GM19467 (cell line): ENCODE measurements around the gene CPNE9.

Experiments
- ATAC-seq: cut with Tn5 transposase; IDR thresholded peaks from one replicate; pipeline ENCODE4 v1.9.1; 2021; ENCODE audit warnings: mild to moderate bottlenecking, moderate library complexity; ENCODE audit not compliant: unreplicated experiment

The CPNE9 gene, protein sequence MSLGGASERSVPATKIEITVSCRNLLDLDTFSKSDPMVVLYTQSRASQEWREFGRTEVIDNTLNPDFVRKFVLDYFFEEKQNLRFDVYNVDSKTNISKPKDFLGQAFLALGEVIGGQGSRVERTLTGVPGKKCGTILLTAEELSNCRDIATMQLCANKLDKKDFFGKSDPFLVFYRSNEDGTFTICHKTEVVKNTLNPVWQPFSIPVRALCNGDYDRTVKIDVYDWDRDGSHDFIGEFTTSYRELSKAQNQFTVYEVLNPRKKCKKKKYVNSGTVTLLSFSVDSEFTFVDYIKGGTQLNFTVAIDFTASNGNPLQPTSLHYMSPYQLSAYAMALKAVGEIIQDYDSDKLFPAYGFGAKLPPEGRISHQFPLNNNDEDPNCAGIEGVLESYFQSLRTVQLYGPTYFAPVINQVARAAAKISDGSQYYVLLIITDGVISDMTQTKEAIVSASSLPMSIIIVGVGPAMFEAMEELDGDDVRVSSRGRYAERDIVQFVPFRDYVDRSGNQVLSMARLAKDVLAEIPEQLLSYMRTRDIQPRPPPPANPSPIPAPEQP

DNA sequence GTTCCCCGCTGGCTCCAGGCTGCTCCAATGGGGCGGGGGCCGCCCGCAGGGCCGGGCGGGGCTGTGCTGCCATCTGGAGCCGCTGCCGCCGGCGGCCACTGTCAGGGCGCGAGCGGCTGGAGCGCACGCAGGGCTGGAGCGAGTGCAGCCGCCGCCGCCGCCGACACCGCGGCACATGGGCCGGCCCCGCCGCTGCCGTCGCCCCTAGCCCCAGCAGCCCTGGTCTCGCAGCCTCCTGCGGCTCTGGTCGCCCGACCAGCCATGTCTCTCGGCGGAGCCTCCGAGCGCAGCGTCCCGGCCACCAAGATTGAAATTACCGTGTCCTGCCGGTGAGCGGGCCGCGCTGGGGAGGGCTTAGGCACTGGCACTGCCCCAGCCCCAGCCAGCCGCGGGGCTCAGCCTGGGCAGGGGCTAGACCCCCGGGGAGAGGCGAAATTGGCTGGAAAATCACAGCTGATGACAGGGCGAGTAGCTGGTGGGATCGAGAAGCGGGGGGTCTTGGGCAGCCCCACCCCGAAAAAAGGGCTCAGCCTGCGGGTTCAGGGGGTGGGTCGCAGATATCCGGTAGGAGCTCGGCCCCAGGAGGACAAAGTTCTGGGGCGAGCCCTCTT is at the start of gene CPNE9:
CPNE9 (plus strand) TSS at position 98 of the 611 bp plus-strand sequence; CDS start at position 262, 164 bp downstream.
- no peak for ATAC-seq

DNA sequence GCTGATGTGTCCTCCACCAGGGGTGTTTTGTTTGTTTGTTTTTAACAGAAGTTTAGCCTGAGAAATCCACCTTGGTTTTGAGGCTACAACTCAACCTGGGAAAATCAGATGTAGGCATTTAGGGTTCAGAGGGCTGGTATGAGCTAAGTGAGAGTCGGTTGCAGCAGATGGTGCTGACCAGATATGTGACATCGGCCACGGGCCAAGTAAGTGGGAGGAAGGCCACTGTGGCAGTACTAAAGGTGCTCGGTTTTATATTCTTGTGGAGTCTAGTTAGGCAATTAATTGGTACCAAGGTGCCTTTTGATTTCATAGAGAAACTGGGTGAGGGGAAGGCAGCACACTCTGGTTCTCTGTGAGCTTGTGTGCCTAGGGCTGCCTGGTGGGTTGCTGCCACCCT is 43.8 kb upstream of the CPNE9 start:
- no peak for ATAC-seq

DNA sequence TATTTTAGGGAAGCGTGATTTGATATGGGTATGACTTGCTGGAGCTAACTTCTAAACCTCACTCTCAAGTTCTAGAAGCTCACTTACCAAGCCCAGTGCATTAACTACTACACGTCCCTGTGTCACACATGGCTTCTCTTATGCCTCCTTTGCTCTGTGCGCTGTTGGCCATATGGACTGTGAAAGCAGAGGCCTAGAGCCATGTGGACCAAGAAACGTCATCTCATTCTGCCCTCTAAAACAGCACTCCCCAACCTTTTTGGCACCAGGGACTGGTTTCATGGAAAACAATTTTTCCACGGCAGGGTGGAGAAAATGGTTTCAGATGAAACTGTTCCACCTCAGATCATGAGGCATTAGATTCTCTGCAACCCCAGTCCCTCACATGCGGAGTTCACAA is 42.7 kb upstream of the CPNE9 start:
- ATAC-seq: no peak

DNA sequence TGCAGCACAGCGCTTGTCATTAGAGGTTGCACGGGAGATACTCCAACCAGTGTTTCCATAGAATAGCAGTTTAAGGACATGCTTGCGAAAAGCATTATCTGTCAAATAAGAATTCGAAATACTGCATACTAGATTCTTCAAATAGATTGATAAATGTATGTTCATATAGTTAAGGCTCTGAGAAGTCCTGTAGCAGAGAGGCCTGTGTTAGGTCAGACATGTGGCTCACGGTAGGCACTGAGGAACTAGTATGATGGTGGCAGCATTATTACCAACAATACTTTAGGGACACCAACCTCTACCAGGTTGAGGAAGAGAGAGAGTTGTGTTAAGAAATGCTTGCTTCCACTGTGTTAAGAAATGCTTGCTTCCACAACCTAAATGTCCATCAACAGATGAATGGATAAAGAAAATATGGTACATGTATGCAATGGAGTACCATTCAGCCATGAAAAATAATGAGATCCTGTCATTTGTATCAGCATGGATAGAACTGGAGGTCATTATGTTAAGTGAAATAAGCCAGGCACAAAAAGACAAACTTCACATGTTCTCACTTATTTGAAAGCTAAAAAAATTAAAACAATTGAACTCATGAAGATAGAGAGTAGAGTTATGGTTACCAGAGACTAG is 39.4 kb upstream of the CPNE9 start:
- ATAC-seq: no peak

DNA sequence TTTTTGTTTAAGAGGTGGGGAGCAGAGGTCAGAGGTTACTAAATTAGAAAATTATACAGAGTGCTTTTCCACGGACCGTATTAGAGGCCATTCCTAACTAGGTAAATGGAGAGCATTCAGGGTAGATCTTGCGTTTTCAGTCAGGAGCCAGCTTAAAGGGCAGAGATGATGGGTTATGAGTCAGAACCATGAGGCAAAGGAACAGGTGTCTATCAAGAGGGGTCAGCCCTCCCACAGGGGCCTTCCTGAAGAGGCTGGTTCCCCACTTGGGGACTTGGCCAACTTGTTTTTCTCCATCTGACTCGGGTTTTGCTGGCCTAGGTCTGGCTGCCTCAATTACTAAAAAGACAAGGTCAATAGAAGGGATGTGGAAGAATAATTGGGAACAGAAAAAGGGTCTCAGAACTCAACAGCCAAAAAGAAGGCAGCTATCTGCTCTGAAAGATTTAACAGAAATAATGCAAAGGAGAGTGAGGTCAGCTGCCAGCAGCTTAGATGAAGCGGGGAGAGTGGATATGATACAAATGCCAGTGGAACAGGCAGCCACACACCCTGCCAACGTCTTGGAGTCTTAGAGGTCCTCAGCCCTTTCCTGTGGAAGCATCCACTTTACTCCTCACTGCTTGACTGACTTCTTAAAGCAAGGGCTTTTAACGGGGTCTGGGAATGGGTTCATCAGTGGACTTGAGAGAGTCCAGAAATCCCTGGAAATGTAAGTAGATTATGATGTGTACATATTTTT is 36.8 kb upstream of the CPNE9 start:
- no peak for ATAC-seq

DNA sequence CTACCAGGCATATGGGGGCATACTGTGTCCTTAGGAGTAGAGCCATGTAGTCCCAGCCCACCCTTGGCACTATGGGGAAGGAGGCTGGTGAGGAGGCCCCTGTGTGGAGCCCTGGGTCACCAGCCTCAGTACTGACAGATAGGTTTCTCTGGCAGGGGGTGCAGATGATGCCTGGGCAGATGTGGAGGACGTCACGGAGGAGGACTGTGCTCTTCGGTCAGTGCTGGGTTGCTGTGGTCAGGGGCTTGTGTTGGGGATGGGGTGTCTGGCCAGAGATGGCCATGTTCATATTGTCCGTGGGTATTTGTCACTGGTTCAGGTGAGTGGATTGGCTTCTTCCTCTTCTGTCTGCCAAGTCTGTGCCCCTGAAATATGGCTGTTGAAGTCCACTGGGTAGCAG is 34.4 kb upstream of the CPNE9 start:
- ATAC-seq: no peak

DNA sequence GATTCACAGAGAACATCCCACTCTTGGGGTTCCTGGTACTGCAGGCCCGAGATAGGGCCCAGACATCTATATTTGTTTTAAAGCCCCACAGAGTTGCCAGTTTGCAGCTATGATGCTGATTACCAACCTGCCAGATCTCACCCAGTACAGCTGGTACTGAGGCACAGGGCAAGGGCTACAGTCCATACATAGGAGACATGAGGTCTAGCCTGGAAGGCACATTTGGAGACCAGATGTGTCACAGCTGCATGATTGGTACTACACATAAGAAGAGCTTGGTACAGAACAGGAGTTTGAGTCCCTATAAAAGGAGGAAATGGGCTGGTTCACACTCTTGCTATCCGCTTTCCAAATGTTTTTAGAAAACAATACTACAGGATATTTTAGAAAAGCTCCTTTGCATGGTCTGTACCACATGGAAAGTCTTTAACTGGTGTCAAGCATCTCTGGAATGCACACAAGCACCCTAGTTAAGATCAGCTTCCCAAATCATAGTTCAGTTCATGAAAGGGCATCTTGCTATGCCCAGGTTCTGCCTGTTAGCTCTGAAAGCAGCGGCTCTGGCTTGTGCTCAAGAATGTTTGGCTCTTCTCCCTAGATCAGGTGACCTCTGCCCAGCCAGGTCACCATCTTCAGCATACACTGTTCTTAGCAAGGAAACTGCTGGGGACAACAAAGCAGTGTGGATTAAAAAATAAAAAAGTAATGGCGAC is 33.8 kb upstream of the CPNE9 start:
- no peak for ATAC-seq

DNA sequence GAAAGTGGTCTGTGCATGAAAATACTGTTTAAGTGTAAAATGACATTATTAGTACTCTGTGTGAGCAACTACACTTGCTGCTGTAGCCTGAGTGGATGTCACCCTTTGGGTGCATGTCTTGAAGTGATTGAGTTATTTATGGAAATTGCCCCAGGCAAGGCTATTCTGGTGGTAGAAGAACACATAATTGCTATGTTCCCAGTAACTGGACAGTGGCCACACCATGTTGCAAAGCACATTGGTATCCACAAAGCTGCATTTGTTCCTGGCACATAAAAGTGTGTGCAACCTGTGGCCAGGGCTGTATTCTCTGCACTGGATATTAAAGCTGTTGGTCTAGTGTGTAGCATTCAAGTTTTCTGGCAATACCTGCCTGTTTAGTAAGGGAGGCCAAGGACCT is 30.6 kb upstream of the CPNE9 start:
- ATAC-seq: no peak

DNA sequence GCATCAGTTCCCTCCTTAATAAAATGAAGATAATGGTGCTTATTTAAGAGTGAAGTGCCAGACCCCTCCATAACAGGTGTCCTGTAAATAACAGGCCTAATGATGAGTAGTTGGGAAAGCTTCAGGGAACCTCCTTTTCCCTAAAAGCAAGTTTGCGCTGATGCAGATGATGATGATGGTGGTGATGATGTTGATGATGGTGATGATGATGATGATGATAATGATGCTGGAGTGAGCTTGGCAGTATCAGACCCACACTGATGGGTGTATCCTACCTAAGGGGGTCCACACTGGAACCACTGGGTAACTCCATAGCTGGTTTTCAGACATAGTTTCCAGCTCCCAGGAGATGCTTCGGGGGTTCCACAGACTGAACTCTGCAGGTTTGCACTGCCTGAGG is 29.9 kb upstream of the CPNE9 start:
- no peak for ATAC-seq

DNA sequence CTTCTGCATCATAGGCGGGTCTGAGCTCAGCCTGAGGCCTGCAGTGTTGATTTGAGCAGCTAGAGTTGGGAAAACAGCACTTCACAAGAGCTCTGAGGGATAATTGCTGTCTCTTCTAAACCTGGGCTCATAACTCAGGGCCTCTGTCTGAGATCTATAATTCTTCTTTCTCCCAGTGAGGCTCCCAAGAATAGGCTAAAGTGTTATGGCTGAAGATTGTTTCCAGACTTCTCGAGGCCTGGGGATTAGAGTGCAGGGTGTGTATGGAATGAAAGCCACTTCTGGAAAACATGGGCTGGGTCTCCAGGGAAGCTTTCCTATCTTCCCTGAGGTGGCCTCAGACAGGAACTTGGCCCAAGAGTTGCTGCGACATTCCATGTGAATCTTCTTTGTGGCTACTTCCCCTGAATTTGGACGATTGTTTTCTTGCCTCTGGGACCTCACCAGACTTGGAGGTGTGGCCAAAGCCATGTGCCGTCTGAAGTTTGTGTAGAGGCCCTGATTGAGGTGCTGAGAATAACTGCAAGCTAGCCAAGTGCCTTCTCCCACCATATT is 27.8 kb upstream of the CPNE9 start:
- no peak for ATAC-seq

DNA sequence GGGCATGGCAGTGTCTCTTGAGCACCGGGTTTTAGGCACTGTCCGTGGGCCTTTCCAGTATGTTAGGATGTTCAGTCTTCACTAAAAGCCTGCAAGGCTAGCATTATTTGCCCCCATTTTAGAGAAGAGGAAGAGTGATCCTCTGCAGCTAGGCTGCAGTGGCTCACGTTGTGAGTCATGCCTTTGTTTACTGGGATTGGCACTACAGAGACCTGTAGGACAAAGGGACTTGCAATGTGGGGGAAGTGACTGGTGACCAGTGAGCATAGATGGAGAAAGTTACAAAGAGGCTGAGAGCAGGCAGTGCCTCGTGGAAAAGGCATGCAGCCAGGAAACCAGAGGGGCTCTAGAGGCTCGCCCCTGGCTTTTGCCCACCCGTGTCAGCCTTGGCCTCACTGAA is 26.8 kb upstream of the CPNE9 start:
- ATAC-seq: no peak

DNA sequence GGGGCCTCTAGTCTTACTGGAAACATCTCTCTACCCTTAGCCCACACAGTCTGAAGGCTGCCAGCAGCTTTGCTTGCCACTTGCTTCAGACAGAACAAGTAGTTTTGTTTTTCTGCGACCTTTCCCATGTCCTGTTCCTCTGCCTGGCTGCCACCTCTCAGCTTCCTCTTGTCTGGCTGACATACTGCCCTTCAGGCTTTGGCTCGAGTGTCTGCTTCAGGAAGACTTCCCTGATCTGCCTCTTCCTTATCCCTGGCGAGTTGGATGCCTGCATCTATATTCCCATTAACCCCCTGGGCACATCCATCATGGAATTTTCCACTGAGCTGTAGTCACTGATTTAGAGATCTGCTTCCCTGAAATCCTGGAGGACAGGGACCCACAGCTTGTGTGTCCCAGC is 25.1 kb upstream of the CPNE9 start:
- ATAC-seq: no peak

DNA sequence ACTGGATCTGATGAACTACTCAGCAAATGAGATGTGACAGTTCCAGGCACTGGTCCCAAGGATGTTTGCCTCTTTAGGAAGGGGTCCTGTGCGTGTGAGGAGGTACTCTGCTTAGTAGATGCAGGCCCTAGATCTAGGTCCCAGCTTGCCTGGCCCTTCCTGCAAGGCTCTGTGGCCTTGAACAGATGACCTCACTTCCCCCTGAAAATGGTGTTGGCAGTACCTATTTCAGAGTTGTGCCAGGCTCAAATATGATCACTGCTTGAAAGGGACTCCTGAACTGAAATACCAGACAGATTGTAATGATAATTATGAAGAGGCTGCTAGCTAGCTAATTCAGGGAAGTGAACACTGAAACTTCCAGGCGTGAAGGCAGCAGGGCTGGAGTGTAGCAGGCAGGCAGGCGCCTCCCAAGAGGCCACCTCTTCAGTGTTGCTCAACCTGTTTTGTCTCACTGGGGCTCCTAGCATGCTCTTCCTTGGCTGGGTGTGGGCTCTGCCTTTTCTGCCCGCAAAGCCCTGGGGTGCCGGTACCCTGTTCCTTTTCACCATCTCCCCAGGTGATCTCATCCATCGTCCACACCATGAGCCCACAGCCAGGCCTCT is 24.1 kb upstream of the CPNE9 start:
- ATAC-seq: no peak

DNA sequence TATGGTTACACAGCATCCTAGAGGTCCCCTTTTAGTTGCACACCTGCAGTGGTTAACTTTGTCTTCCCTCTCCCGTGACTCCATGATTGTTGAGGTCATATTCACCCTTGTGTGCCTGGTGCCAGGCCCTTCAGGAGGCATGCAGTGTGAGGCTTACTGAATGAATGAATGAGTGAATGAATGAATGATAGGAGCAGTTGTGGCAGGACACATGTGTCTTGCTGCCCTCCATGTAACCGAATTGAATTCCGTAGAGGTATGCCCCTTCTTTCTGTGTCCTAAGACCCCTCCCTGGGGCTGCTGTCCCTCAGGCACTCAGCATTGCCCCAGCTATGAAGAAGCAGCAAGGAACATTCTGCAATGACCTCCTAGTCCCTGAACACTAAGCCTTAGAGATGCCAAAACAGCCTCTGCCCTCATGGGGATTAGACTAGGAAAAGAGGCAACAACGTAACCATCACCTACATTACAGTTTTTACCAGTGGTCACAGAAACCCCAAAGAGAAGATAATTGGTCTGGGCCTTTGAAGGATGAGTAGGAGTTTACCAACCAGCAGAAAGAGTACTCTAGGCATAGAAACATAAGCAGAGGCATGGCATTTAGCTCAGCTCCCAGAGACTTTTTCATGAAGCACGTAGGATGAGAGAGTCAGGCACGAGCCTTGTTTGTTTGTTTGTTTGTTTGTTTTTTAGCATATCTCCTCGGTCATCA is 22.5 kb upstream of the CPNE9 start:
- ATAC-seq: no peak

DNA sequence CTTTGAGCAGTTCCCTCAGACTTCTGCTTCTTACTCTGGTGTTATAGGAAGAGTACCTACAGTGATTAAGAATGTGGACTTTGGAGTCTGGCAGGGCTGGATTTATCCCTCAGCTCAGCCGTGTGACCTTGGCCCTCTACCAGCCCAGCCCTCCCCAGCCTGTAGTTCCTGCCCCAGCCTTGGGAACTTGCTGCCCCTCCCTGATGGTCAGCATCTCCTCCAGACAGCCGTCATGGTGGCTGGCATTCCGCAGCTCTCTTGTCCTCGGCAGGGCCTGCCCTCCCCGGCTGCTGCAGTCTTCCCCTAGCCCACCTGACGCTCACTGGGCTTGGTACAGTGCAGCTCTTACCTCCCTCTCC is 21.9 kb upstream of the CPNE9 start:
- no peak for ATAC-seq

DNA sequence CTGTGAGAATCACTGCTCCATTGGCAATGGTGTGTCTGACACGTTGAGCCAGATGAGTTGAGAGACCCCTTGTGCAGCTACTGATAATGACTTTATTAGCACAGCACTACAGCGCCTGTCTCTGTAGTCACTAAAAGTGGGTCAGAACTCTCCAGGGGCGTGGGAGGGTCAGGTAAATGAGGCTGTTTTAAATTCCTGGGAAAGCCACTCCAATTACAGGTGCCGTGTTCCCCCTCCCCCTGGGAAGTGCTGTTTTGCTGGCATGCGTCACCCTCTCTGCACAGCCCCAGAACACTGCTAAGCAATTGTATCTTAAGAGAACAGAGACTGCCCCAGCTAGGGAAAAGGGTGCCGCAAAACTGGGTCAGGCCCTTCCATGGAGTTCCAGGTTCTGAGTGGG is 21.5 kb upstream of the CPNE9 start:
- no peak for ATAC-seq

DNA sequence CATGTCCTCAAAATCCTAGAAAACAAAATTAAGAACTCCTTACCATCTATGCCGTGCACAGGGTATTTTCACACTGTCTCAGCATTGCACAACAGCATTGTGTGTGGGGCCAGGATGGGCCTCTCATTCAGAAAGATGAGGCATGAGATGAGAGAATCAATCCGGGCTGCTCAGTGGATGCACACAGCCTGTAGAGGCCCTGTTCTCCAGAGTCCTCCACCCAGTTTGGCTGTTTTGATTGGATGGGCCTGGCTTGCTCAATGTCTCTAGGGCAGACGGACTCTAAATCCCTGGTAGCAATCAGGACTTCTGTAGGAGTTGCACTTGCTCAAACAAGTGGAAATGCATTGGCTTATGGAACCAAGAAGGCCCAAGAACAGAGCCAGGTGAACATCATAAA is 20.2 kb upstream of the CPNE9 start:
- no peak for ATAC-seq

DNA sequence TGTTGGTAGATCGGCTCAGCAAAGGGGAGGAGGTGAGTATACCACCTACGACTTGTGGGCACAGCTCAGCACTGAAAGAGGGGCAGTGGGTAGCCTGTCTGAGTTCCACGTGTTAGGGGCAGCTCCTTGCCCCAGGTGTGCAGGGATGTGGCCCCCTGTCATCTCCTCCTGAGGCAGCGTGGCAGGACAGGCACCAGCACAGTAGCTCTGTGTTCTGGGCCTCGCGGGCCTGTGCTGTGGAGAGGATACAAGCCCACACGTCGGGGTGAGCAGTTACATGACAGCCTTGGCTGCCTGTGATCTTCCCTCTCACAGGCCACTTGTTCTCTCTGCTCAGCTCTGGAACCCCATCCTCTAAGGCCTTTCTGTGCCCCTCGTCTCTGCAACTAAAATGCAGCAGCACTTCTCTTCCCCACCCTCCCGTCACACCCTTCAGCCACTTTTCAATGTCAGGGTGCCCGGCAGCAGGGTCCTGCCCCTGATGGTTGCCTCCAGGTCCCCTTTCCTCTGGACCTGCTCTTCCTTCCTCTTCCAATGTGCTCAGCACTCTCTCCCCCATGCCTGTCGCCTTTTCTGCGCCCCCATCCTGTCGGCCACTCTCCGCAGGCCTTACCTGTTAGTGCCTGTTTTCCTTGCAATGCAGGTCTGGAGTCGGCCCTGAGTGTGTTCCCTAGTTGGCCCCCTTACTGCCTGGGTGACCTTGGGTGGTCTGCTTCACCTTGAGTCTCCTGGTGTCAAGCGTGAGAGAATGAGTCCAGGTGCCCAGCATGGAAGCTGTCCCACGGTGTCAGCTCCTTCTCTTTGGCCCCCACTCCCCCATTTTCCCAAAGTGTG is 18.2 kb upstream of the CPNE9 start:
- no peak for ATAC-seq
